ENCODE measurements around the gene COL4A1.

Gene COL4A1

DNA sequence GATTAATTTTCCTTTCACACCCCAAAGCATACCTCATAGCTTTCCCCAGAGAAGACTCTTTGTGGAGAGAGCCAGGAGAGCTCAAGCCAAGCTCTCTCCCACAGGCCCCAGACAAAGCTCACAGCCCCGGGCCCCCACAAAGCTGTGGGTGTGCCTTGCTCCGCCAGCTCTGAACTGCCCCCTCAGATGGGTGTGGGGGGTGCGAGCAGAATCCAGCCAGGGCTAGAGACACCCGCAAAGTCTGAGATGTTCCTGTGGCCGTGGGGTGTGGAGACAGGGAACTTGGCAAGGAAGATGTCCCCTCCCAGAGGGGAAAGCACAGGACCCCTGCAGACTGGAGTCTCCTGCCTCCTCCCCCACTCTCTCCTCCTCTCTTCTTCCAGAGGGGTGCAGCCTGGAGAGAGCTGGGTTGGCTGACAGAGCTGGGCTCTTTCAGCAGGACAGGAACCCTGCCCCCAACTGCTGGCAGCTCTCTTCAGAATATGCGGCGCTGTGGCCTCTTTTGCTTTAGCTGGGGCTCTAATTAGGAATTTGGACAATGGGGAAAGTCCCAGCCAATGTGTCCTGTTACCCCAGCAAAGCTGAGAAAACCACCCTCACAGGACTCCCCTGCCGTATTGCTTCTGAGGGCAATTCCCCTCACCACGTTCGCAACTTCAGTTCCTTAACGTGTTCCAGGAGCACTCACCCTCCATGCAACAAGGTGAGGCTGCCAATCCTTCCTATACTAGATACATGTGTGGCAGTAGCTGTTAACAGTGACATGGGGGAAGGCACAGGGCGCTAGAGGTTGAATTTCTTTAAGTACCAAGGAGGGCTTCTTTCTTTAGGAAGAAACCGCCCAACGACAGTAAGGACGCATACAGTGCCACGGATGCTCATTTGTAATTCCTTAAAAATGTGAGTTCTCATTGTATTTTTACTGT is 170.0 kb downstream of the COL4A1 start:
- H3K4me3 ChIP-seq (ENCODE audit: low read length): no peak overlapping the region
- no peak for DNase-seq (ENCODE audit: low read depth, low spot score)

DNA sequence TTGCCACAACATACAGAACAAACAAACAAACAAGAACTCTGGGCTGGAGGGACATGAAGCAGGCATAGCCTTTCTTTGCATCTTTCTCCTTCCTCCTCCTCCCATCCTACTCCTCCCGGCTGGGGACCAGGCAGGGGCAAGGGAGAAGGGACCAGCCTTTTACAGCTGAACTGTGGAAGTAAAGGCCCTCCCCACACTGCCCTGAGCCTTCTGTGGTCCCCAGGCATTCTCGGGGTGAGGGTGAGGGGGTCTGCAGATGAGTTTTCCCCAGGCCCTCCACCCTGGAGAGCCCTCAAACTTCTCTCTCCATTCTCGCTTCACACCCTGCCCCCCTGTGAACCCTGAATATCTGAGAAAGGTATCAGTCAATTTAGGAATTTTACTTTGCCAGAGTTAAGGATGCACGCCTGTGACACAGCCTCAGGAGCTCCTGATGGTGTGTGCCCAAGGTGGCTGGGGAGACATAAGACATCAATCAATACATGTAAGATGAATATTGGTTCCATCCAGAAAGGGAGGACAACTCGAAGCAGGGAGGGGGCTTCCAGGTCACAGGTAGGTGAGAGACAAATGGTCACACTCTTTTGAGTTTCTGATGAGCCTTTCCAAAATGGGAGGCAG is 170.9 kb downstream of the COL4A1 start:
- no peak overlapping the region for H3K4me3 ChIP-seq (ENCODE audit: low read length)
- no peak for DNase-seq (ENCODE audit: low read depth, low spot score)

DNA sequence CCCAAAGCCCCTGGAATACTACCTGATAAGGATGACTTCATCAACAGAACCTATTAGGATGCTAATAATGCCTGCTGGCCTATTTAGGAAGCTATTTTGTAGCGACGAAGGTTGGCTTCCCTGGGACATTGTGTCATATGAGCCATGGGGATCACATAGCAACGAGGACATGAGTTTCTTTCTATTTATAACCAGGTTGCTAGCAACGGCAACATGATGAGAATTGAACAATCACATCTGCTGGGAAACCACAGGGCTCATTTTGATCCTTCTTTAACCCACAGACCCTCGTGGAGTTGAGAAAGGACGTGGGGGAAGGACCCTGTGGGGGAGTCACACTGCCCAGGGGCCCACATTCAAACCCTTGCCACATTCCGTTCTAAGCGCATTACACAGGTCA is 172.2 kb downstream of the COL4A1 start:
- no peak overlapping the region for H3K4me3 ChIP-seq (ENCODE audit: low read length)
- DNase-seq (ENCODE audit: low read depth, low spot score): no peak

- H3K4me3 ChIP-seq (ENCODE audit: low read length): no peak overlapping the region
- DNase-seq (ENCODE audit: low read depth, low spot score): no peak
Measured at GRCh38 chr13:110133425-110134235, 173.3 kb downstream of the COL4A1 start.

DNA sequence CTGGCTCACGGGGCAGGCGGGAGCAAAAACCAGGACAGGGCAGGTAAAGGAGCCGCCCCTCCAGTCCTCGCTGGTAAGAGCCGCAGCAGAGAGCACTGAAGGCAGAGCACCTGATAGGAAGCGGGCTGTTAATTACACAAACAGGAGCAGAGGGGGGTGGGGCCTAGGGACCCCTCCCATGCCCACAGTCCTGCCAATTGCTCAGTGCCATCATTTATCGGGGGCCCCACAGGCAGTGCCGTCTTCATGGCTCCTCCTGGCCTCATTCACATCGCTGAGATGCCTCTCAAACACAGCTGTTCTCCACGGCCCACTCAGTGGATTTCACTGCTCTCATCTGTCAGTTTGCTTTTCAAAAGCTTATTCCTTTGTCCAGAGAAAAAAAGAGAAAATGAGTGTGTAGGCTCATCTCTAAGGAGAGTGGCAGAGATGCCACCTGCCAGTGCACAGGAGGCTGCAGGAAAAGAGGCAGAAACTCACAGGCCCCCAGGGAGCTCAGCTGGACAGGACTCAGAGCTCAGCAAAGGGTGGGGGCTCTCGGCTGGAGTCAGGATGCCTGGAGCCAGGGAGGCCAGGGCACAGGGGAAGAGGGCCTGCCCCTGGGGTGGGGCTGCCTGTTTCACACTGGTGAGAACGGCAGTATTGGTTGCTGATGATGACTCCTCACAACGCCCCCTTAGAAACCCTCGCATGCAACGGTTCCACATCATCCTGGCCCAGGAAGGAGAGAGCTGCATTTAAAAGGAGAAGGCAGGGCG is 174.6 kb downstream of the COL4A1 start:
- DNase-seq (ENCODE audit: low read depth, low spot score): no peak

GRCh38 chr13:110131424-110131823 is 175.5 kb downstream of the COL4A1 start:
- H3K4me3 ChIP-seq (ENCODE audit: low read length): no peak overlapping the region
- DNase-seq (ENCODE audit: low read depth, low spot score): no peak

More for the DNA sequence above, 174.6 kb downstream of the COL4A1 start:
- no peak overlapping the region for H3K4me3 ChIP-seq (ENCODE audit: low read length)

DNA sequence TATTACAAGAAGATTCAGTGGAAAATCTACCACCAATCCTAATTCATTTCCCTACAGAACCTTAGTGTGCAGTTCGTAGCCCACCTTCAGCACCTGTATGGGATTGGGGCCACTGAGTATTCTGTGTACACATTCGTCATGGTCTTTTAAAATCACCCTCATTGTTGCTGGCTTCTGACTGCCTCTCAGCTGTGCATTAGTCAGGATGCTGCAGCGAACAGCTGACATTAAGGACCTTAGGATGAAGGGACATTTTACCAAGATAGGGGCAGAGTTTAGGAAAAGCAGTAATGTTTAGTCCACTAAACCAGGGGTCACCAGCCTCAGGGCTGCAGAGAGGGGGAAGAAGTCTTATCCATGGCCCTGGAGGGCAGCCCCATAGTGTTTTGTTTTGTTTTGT is 176.5 kb downstream of the COL4A1 start:
- DNase-seq (ENCODE audit: low read depth, low spot score): no peak
- H3K4me3 ChIP-seq (ENCODE audit: low read length): no peak overlapping the region

GRCh38 chr13:110129539-110130186 is 177.3 kb downstream of the COL4A1 start:
- H3K4me3 ChIP-seq (ENCODE audit: low read length): no peak overlapping the region
- no peak for DNase-seq (ENCODE audit: low read depth, low spot score)

- H3K4me3 ChIP-seq (ENCODE audit: low read length): no peak overlapping the region
- no peak for DNase-seq (ENCODE audit: low read depth, low spot score)
Measured at GRCh38 chr13:110129076-110129475, 177.9 kb downstream of the COL4A1 start.

GRCh38 chr13:110128546-110128945 is 178.4 kb downstream of the COL4A1 start:
- DNase-seq (ENCODE audit: low read depth, low spot score): no peak
- no peak overlapping the region for H3K4me3 ChIP-seq (ENCODE audit: low read length)

- H3K4me3 ChIP-seq (ENCODE audit: low read length): no peak overlapping the region
- DNase-seq (ENCODE audit: low read depth, low spot score): no peak
Measured at GRCh38 chr13:110127986-110128511, 178.9 kb downstream of the COL4A1 start.

- no peak for DNase-seq (ENCODE audit: low read depth, low spot score)
- no peak overlapping the region for H3K4me3 ChIP-seq (ENCODE audit: low read length)
Measured at GRCh38 chr13:110126391-110126961, 180.5 kb downstream of the COL4A1 start.

DNA sequence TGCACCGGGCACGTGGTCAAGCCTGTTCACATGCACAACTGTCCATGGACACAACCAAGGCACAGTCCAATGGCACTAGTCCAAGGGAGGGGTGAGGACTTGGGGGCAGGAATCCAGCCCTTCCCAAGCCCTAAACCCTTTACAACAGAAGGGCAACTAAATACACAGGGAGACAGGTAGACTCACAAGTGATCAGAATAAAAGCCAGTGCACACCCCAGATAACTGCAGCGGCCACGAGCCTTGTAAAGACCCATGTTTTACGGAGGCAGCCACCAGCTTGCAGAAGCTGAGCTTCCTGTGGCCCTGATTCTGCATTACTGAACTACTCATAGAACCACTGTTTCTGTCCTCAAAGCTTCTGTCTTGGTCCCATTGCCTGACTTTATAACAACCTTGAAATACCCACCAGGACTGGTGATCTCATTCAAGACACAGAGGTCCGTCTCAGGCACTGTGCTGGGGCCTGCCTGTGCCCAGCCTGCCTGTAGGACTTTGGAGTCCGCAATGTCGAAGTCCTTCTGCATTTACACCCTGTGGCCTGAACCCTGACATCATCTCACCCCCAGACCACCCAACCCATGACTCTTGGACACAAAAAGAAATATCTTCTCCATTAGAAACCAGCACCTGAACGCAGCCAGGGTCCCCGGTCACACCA is 181.2 kb downstream of the COL4A1 start:
- no peak for DNase-seq (ENCODE audit: low read depth, low spot score)
- no peak overlapping the region for H3K4me3 ChIP-seq (ENCODE audit: low read length)

DNA sequence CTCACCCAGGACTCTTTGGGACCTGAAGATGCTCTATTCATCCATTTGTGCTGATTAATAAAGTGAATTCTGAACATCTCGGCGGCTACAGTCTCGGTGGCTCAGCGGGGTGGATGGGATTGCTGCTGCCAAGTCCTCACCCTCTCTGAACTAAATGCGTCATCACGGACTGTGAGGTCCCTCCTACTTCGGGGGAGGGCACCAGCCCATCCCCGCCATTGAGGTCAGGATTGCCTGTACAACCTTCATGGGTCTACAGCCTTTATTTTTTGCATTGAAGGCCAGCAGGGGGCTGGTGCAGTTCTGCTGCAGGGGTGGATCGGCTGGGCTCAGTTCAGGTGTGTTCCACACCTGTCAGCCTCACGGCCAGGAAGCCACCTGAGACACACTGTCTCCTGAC is 181.8 kb downstream of the COL4A1 start:
- DNase-seq (ENCODE audit: low read depth, low spot score): no peak
- no peak overlapping the region for H3K4me3 ChIP-seq (ENCODE audit: low read length)

GRCh38 chr13:110124201-110124940 is 182.6 kb downstream of the COL4A1 start:
- no peak for DNase-seq (ENCODE audit: low read depth, low spot score)
- H3K4me3 ChIP-seq (ENCODE audit: low read length): no peak overlapping the region

GRCh38 chr13:110123041-110123809 is 183.7 kb downstream of the COL4A1 start:
- H3K4me3 ChIP-seq (ENCODE audit: low read length): no peak overlapping the region
- no peak for DNase-seq (ENCODE audit: low read depth, low spot score)
